K562 (cell line): ENCODE data around the gene RREB1. TPM values are rescaled to one million over a fixed set of nuclear protein-coding genes. Genes with fewer than 3 reads are reported as not detected.
A peak's percentile ranks its signal among the peaks of the same experiment; 100 is the strongest.

ENCODE experiments used
- BRCA1 ChIP-seq, 2 experiments: fragments of 450-650 bp in 1 of 2; sonication (generic) in 1 of 2; formaldehyde crosslinking in 1 of 2; IDR thresholded peaks; 2 replicates each; pipeline versions ENCODE4 v1.5.0 to v1.6.1; 2017 to 2020; ENCODE audit warnings: mild to moderate bottlenecking in 1 of 2, missing genetic modification reagents in 1 of 2
- EP300 ChIP-seq: IDR thresholded peaks from 2 replicates; pipeline ENCODE4 v1.6.1; 2012; ENCODE audit warnings: low read length, improper control_type of control experiment
- FUS ChIP-seq: fragments of 200-400 bp; formaldehyde crosslinking; optimal IDR thresholded peaks from 2 replicates; pipeline ENCODE3; 2017; ENCODE audit warnings: low read depth, low read length
- GABPB2 ChIP-seq: fragments of 250-450 bp; sonication (Bioruptor Pico); conservative IDR thresholded peaks from 2 replicates; pipeline ENCODE4 v1.5.1; 2021; ENCODE audit warnings: mild to moderate bottlenecking
- HDAC1 ChIP-seq, 2 experiments: fragments of 450-650 bp; IDR thresholded peaks; 2 replicates each; pipeline ENCODE4 v1.6.1; 2016 to 2017; ENCODE audit warnings: inconsistent platforms in 1 of 2, mild to moderate bottlenecking in 1 of 2, moderate library complexity in 1 of 2
- HDAC6 ChIP-seq: IDR thresholded peaks from 2 replicates; pipeline ENCODE4 v1.6.1; 2012; ENCODE audit warnings: low read depth, mild to moderate bottlenecking, control low read depth, inconsistent platforms, low read length, moderate library complexity
- ILF3 ChIP-seq: fragments of 450-650 bp; IDR thresholded peaks from 2 replicates; pipeline ENCODE4 v1.6.1; 2018; ENCODE audit warnings: antibody characterized with exemption, mild to moderate bottlenecking, moderate library complexity, borderline replicate concordance
- KDM1A ChIP-seq, 2 experiments: fragments of 450-650 bp; IDR thresholded peaks; 2 replicates each; pipeline ENCODE4 v1.6.1; 2016; ENCODE audit warnings: mild to moderate bottlenecking in 2 of 2
- MCM2 ChIP-seq: fragments of 450-650 bp; IDR thresholded peaks from 2 replicates; pipeline ENCODE4 v1.6.1; 2017; ENCODE audit warnings: low read depth, mild to moderate bottlenecking
- MCM3 ChIP-seq: fragments of 450-650 bp; IDR thresholded peaks from 2 replicates; pipeline ENCODE4 v1.6.1; 2016
- MED1 ChIP-seq: sonication (generic); formaldehyde crosslinking; IDR thresholded peaks from 2 replicates; pipeline ENCODE4 v1.8.1; 2023; ENCODE audit warnings: missing genetic modification reagents, borderline replicate concordance
- NCOA2 ChIP-seq, 2 experiments: fragments of 450-650 bp; IDR thresholded peaks; 2 replicates each; pipeline ENCODE4 v1.6.1; 2018; ENCODE audit warnings: mild to moderate bottlenecking in 2 of 2, moderate library complexity in 1 of 2; ENCODE audit not compliant: partially characterized antibody in 2 of 2
- PHB ChIP-seq: fragments of 250-450 bp; sonication (Bioruptor Pico); IDR thresholded peaks from 2 replicates; pipeline ENCODE4 v1.5.0; 2021
- POLR2H ChIP-seq: IDR thresholded peaks from 2 replicates; pipeline ENCODE4 v1.6.1; 2016; ENCODE audit warnings: missing genetic modification characterization, low read depth, mild to moderate bottlenecking, control low read depth, missing compliant biosample characterization, moderate library complexity
- TBL1XR1 ChIP-seq, 2 experiments: IDR thresholded peaks; 2 replicates each; pipeline ENCODE4 v1.6.1; 2012; ENCODE audit warnings: improper control_type of control experiment in 2 of 2, low read length in 2 of 2, mild to moderate bottlenecking in 1 of 2
- TEAD1 ChIP-seq, 2 experiments: fragments of 450-650 bp in 1 of 2; sonication (generic) in 1 of 2; formaldehyde crosslinking; IDR thresholded peaks; 2 replicates each; pipeline versions ENCODE4 v1.4.0 to v1.8.0; 2020 to 2022; ENCODE audit warnings: mild to moderate bottlenecking in 2 of 2, missing genetic modification reagents in 1 of 2
- TGIF2 ChIP-seq: sonication (generic); formaldehyde crosslinking; IDR thresholded peaks from 2 replicates; pipeline ENCODE4 v1.8.1; 2022; ENCODE audit warnings: mild to moderate bottlenecking, missing genetic modification reagents, moderate library complexity
- TSC22D4 ChIP-seq: fragments of 450-650 bp; IDR thresholded peaks from 2 replicates; pipeline ENCODE4 v1.6.1; 2016; ENCODE audit warnings: missing genetic modification characterization, missing biosample characterization, control low read depth
- ZNF75A ChIP-seq: fragments of 450-650 bp; formaldehyde crosslinking; IDR thresholded peaks from 2 replicates; pipeline ENCODE4 v1.4.0; 2020; ENCODE audit warnings: mild to moderate bottlenecking
- polyA plus RNA-seq, 8 experiments: library from polyadenylated mRNA; depleted of rRNA in 4 of 8; stranded (reverse) in 5 of 8; unstranded in 3 of 8; fragments of >200 nt; fragmentation: Nextera tagmentation in 2 of 8; fragmentation: Illumina TruSeq in 1 of 8; extraction: Ambion mirVana in 2 of 8; extraction: Trizol in 1 of 8; gene quantifications; 2 replicates each; pipeline versions ENCODE4 v1.2.1 to v1.2.3, GENCODE V29; 2011 to 2014; ENCODE audit warnings: inconsistent platforms in 1 of 8, missing spikeins in 1 of 8
- total RNA-seq, 7 experiments: library from RNA; depleted of rRNA in 6 of 7; stranded (reverse); fragments of >200 nt in 6 of 7; fragmentation: Illumina TruSeq in 2 of 7; extraction: Trizol in 2 of 7; gene quantifications; 2 replicates each; pipeline versions ENCODE4 v1.2.1 to v1.2.3, GENCODE V29; 2011 to 2021; ENCODE audit warnings: low replicate concordance in 1 of 7
- TF ChIP-seq, protein P1 (sequence below): fragments of 250-450 bp; sonication (Bioruptor Pico); IDR thresholded peaks from 2 replicates; pipeline ENCODE4 v1.4.0; 2020
- TF ChIP-seq, protein P2 (sequence below): fragments of 450-650 bp; IDR thresholded peaks from 2 replicates; pipeline ENCODE4 v1.6.1; 2016; ENCODE audit warnings: low read depth, mild to moderate bottlenecking, moderate library complexity
- TF ChIP-seq, protein P3 (sequence below): IDR thresholded peaks from 2 replicates; pipeline ENCODE4 v1.6.1; 2016; ENCODE audit warnings: missing genetic modification characterization, missing compliant biosample characterization
- TF ChIP-seq, protein P4 (sequence below): fragments of 450-650 bp; conservative IDR thresholded peaks from 2 replicates; pipeline ENCODE4 v1.6.1; 2016; ENCODE audit warnings: missing genetic modification characterization, low read depth, mild to moderate bottlenecking, control low read depth, missing compliant biosample characterization

The RREB1 gene
- total and polyA plus RNA-seq, 9 of the 15 experiments (the other 6 are each of a cell fraction or from before 2014, with no cell fraction given), result 3.3 to 64.2 (median 19.3) TPM

DNA sequence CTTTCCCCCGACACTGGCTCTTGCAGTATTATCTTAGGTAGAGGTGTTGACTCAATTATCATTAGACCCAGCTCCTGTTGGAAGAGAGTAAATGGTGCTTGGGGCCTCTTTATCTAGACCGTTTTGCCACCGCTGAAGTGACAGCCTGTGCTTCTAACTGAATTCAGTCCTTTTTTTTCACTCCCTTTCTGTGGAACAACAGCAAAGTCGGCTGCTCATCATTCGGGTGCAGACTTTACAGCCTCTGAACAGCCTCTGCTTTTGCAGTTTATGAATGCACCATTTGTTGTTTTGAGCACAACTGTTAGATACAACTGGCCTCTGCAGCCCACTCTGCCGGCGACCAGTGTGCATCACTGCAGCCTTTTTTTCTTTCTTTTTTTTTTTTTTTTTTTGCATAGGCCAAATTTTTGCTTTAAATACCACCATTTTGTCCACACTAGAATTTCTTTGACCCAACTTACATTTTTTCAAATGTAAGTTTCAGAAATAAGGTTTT is 35.8 kb downstream of the RREB1 start (continued):
- peak in 1 of 2 experiments; percentile 74; a peak in 2 of 4 replicates for TF ChIP-seq TBL1XR1 (IDR thresholded peaks at IDR 0.05; ENCODE audit: low read length in 2 of 2)
- TF ChIP-seq GABPB2 (CRISPR knock-in tag), result no peak
- peak; percentile 25 to 65; a peak in 3 of 4 replicates for TF ChIP-seq KDM1A (IDR thresholded peaks at IDR 0.05)
- peak; percentile 77; the same call in 1 of the 2 replicates for TF ChIP-seq EP300
- TF ChIP-seq MED1 (CRISPR knock-in tag), result no peak
- TF ChIP-seq, protein P1, sequence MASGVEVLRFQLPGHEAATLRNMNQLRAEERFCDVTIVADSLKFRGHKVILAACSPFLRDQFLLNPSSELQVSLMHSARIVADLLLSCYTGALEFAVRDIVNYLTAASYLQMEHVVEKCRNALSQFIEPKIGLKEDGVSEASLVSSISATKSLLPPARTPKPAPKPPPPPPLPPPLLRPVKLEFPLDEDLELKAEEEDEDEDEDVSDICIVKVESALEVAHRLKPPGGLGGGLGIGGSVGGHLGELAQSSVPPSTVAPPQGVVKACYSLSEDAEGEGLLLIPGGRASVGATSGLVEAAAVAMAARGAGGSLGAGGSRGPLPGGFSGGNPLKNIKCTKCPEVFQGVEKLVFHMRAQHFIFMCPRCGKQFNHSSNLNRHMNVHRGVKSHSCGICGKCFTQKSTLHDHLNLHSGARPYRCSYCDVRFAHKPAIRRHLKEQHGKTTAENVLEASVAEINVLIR, result no peak
- TF ChIP-seq POLR2H (tag), result no peak
- no peak for TF ChIP-seq MCM3
- no peak for TF ChIP-seq TGIF2
- TF ChIP-seq TSC22D4 (tag), result no peak
- no peak for TF ChIP-seq FUS
- TF ChIP-seq NCOA2 (IDR thresholded peaks at IDR 0.05; ENCODE audit: partially characterized antibody in 2 of 2), result no peak
- no peak; a peak in 1 of 4 replicates for TF ChIP-seq HDAC1 (IDR thresholded peaks at IDR 0.05)
- TF ChIP-seq PHB (CRISPR knock-in tag), result no peak
- TF ChIP-seq MCM2, result no peak
- TF ChIP-seq ZNF75A (CRISPR knock-in tag), result no peak
- no peak for TF ChIP-seq HDAC6
- TF ChIP-seq, protein P2, sequence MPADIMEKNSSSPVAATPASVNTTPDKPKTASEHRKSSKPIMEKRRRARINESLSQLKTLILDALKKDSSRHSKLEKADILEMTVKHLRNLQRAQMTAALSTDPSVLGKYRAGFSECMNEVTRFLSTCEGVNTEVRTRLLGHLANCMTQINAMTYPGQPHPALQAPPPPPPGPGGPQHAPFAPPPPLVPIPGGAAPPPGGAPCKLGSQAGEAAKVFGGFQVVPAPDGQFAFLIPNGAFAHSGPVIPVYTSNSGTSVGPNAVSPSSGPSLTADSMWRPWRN, result no peak
- TF ChIP-seq, protein P3, sequence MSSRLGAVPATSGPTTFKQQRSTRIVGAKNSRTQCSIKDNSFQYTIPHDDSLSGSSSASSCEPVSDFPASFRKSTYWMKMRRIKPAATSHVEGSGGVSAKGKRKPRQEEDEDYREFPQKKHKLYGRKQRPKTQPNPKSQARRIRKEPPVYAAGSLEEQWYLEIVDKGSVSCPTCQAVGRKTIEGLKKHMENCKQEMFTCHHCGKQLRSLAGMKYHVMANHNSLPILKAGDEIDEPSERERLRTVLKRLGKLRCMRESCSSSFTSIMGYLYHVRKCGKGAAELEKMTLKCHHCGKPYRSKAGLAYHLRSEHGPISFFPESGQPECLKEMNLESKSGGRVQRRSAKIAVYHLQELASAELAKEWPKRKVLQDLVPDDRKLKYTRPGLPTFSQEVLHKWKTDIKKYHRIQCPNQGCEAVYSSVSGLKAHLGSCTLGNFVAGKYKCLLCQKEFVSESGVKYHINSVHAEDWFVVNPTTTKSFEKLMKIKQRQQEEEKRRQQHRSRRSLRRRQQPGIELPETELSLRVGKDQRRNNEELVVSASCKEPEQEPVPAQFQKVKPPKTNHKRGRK (tag), result no peak
- no peak for TF ChIP-seq ILF3
- TF ChIP-seq, protein P4, sequence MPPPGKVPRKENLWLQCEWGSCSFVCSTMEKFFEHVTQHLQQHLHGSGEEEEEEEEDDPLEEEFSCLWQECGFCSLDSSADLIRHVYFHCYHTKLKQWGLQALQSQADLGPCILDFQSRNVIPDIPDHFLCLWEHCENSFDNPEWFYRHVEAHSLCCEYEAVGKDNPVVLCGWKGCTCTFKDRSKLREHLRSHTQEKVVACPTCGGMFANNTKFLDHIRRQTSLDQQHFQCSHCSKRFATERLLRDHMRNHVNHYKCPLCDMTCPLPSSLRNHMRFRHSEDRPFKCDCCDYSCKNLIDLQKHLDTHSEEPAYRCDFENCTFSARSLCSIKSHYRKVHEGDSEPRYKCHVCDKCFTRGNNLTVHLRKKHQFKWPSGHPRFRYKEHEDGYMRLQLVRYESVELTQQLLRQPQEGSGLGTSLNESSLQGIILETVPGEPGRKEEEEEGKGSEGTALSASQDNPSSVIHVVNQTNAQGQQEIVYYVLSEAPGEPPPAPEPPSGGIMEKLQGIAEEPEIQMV, result no peak
- no peak for TF ChIP-seq BRCA1 (IDR thresholded peaks at IDR 0.05)
- no peak for TF ChIP-seq BRCA1 (CRISPR knock-in tag; IDR thresholded peaks at IDR 0.05)
- 0 out of 4 replicates have a peak, but pooled peaks have one; percentile 12 to 23 for TF ChIP-seq TEAD1 (CRISPR knock-in tag; IDR thresholded peaks at IDR 0.05)
